SJSA1 (cell line): ENCODE data around the gene SLC38A1. TPM values are rescaled to one million over a fixed set of nuclear protein-coding genes. Genes with fewer than 3 reads are reported as not detected.
"Not testable (repeated sequence)": the region's sequence is repeated elsewhere in the genome, so short reads cannot be mapped to it uniquely, and the experiment has no call there.

ENCODE experiments used
- DNase-seq, 2 experiments: peaks; one replicate each; pipeline ENCODE4 v3.0.0-alpha.2; 2015 to 2020; ENCODE audit warnings: low spot score in 2 of 2, low read depth in 1 of 2
- H3K27ac ChIP-seq: fragments of 250-450 bp; sonication (Bioruptor Pico); 2 replicates; pipeline ENCODE4 v1.5.1; 2020; ENCODE audit warnings: mild to moderate bottlenecking, moderate library complexity
- H3K27me3 ChIP-seq: fragments of 250-450 bp; sonication (Bioruptor Pico); replicated peaks from 2 replicates; pipeline ENCODE4 v1.5.1; 2020; ENCODE audit warnings: mild to moderate bottlenecking, moderate library complexity
- H3K36me3 ChIP-seq: fragments of 250-450 bp; sonication (Bioruptor Pico); 2 replicates; pipeline ENCODE4 v1.5.1; 2020; ENCODE audit warnings: mild to moderate bottlenecking
- H3K4me1 ChIP-seq: fragments of 250-450 bp; sonication (Bioruptor Pico); replicated peaks from 2 replicates; pipeline ENCODE4 v1.6.1; 2021; ENCODE audit warnings: mild to moderate bottlenecking
- H3K4me3 ChIP-seq: fragments of 250-450 bp; sonication (Bioruptor Pico); 2 replicates; pipeline ENCODE4 v1.5.1; 2020; ENCODE audit warnings: mild to moderate bottlenecking
- H3K9me3 ChIP-seq: fragments of 250-450 bp; sonication (Bioruptor Pico); replicated peaks from 2 replicates; pipeline ENCODE4 v1.5.1; 2020; ENCODE audit warnings: mild to moderate bottlenecking
- total RNA-seq: library from RNA; depleted of rRNA; stranded (reverse); fragments of >200 nt; shearing (Covaris generic); gene quantifications from 2 replicates; pipeline ENCODE4 v1.2.3, GENCODE V29; 2014

SLC38A1 gene
- total RNA-seq, 1 experiment from 2014 or later, result 15.6 TPM

DNA sequence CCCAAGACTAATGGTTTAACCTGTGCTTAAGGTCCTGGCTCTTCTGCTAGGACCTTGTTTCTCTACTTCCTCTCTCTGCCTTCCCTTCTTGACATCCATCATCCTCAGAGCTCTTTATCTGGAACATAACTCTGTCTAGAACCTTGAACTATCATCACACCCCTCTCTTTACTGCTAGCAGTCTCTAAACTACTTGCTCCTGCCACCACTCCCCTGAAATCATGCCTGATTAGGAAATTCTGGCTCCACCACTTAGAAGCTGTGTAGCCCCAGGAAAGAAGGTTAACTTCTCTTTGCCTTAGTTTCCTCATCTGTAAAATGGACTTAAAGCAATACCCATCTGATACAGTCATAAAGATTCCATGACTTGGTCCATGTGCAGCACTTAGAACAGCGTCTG lies 9.1 kb downstream of the SLC38A1 start:
- no peaks in the 10 kb centered on the region for H3K36me3 ChIP-seq
- H3K4me3 ChIP-seq, result no peak overlapping the region
- no peak for DNase-seq
- H3K27me3 ChIP-seq, result no peaks in the 10 kb centered on the region
- no peaks in the 10 kb centered on the region for H3K9me3 ChIP-seq
- no peak overlapping the region for H3K27ac ChIP-seq
- peaks cover 24% of the 10 kb centered on the region for H3K4me1 ChIP-seq

DNA sequence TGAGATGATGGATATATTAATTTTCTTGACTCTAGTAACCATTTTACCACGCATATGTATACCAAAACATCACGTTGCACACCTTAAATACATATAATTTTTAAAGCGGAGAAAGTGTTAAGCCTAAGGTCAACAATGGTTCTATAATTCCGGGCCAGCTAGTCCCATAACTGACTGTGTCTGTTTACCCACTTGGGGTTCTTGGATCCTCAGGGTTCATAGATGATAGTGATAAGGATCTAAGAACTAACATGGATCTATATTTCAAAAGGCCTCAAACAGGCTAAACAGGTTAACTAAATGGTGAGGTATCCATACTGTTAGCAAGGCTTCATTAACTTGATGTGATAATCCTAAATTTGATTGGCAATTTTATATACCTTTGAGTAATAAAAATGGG lies 9.8 kb downstream of the SLC38A1 start:
- Histone ChIP-seq H3K36me3 (no peaks in the 10 kb centered on the region), H3K4me3 (no peak overlapping the region), H3K9me3 (no peaks in the 10 kb centered on the region), H3K27me3 (no peaks in the 10 kb centered on the region), H3K27ac (no peak overlapping the region), H3K4me1 (peaks cover 24% of the 10 kb centered on the region)
- no peak for DNase-seq

DNA sequence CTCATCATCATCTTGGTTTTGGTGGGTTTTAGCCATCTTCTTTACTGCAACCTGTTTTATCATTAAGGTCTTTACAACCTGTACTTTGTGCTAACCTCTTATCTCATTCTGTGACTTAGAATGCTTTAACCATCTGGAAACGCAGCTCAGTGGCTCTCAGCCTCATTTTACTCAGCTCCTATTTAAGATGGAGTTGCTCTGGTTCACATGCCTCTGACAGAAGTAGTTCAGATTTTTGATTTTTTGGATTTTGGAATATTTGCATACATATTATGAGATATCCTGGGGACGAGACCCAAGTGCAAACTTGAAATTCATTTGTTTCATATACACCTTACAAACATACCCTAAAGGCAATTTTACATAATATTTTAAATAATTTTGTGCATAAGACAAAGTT lies 10.7 kb downstream of the SLC38A1 start:
- Histone ChIP-seq H3K4me1 (peaks cover 24% of the 10 kb centered on the region), H3K27me3 (no peaks in the 10 kb centered on the region), H3K9me3 (no peaks in the 10 kb centered on the region), H3K4me3 (no peak overlapping the region), H3K36me3 (no peaks in the 10 kb centered on the region), H3K27ac (no peak overlapping the region)
- no peak for DNase-seq

DNA sequence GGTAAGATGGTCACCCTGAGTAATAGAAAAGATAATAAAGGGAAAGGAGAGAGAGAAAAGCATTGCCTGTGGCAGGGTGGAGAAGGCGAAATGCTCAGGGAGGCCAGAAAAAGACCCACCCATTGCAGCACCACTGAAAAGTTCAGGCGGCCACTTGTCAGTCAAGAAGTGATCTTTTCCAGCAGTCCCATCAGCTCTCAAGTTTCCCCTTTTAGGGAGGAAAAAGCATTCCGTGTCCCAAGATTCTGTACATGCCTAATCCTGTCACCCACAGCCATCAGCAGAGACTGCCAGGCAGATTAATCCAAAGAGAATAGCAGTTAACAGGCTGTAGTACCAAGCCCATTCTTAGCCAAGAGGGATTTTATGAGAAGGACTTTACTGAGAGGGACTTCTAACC lies 11.9 kb downstream of the SLC38A1 start:
- no peak overlapping the region for H3K4me3 ChIP-seq
- no peak for DNase-seq
- H3K27ac ChIP-seq, result no peak overlapping the region
- no peaks in the 10 kb centered on the region for H3K9me3 ChIP-seq
- H3K36me3 ChIP-seq, result no peaks in the 10 kb centered on the region
- no peaks in the 10 kb centered on the region for H3K27me3 ChIP-seq
- peaks cover 23% of the 10 kb centered on the region for H3K4me1 ChIP-seq

DNA sequence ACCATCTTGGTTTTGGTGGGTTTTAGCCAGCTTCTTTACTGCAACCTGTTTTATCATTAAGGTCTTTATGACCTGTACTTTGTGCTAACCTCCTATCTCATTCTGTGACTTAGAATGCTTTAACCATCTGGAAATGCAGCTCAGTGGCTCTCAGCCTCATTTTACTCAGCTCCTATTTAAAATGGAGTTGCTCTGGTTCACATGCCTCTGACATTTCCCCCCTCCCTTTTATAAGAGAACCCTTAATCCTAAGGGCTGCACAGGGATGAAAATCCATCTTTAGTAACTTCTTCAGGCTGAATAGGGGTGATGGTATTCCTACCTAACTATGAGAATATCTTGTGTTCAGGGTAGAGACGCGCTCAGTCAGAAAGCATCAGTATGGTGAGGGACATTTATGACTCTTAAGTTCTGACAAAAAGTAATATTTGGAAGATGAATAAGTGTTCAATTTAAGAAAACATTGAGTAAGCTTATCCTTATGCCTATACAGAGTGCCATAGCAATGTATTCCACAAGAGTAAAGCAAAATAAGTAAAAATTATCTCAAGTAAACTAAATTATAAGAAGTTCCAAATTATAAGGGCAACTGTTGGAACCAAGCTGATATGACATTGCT lies 15.2 kb downstream of the SLC38A1 start:
- DNase-seq, result no peak
- Histone ChIP-seq H3K36me3 (no peaks in the 10 kb centered on the region), H3K9me3 (no peaks in the 10 kb centered on the region), H3K4me3 (no peak overlapping the region), H3K27me3 (no peaks in the 10 kb centered on the region), H3K27ac (no peak overlapping the region), H3K4me1 (no peaks in the 10 kb centered on the region)

DNA sequence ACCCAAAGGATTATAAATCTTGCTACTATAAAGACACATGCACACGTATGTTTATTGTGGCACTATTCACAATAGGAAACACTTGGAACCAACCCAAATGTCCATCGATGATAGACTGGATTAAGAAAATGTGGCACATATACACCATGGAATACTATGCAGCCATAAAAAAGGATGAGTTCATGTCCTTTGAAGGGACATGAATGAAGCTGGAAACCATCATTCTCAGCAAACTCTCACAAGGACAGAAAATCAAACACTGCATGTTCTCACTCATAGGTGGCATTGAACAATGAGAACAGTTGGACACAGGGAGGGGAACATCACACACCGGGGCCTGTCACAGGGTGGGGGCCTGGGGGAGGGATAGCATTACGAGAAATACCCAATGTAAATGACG lies 16.8 kb downstream of the SLC38A1 start:
- not testable (repeated sequence) for H3K4me3 ChIP-seq, H3K36me3 ChIP-seq, H3K27me3 ChIP-seq, DNase-seq, H3K4me1 ChIP-seq, H3K9me3 ChIP-seq, H3K27ac ChIP-seq

DNA sequence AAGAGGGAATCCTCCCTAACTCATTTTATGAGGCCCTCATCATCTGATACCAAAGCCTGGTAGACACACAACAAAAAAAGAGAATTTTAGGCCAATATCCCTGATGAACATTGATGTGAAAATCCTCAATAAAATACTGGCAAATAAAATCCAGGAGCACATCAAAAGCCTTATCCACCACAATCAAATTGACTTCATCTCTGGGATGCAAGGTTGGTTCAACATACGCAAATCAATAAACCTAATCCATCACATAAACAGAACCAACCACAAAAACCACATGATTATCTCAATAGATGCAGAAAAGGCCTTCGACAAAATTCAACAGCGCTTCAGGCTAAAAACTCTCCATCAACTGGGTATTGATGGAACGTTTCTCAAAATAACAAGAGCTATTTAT lies 18.9 kb downstream of the SLC38A1 start:
- not testable (repeated sequence) for DNase-seq, H3K36me3 ChIP-seq, H3K4me1 ChIP-seq, H3K9me3 ChIP-seq, H3K27ac ChIP-seq, H3K27me3 ChIP-seq, H3K4me3 ChIP-seq

DNA sequence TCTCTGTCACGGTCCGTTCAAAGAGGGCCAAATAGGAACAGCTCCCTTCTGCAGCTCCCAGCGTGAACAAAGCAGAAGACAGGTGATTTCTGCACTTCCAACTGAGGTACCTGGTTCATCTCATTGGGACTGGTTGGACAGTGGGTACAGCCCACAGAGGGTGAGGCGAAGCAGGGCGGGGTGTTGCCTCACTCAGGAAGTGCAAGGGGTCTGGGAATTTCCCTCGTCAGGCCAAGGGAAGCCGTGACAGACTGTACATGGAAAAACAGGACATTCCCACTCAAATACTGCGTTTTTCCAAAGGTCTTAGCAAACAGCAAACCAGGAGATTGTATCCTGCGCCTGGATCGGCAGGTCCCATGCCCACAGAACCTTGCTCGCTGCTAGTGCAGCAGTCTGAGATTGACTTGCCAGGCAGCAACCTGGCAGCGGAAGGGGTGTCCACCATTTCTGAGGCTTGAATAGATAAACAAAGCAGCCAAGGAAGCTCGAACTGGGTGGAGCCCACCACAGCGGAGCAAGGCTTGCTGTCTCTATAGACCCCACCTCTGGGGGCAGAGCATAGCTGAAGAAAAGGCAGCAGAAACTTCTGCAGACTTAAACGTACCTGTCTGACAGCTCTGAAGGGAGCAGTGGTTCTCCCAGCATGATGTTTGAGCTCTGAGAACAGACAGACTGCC lies 22.7 kb downstream of the SLC38A1 start:
- DNase-seq, result no peak
- Histone ChIP-seq H3K4me1 (no peaks in the 10 kb centered on the region), H3K4me3 (no peak overlapping the region), H3K27me3 (no peaks in the 10 kb centered on the region), H3K27ac (no peak overlapping the region), H3K36me3 (0 out of 2 replicates have a peak, but pooled peaks cover 3% of the 10 kb centered on the region), H3K9me3 (no peaks in the 10 kb centered on the region)

DNA sequence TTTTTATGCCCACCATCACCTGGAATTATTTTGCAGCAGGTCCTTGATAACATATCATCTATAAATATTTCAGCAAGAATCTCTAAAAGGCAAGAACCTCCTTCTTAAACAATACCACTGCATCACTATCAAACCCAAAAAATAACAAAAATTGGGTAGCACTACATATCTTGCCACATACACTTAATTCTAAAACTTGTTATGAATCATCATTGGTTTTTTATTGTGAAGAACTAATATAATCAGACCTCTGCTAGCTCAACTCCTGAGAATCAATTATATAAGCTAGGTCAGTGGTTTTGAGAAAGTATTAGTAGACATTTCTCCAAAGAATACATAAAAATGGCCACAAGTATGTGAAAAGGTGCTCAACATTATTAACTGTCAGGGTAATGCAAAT lies 23.8 kb downstream of the SLC38A1 start:
- H3K4me1 ChIP-seq, result no peaks in the 10 kb centered on the region
- H3K27me3 ChIP-seq, result no peaks in the 10 kb centered on the region
- no peak for DNase-seq
- 0 out of 2 replicates have a peak, but pooled peaks cover 3% of the 10 kb centered on the region for H3K36me3 ChIP-seq
- no peak overlapping the region for H3K4me3 ChIP-seq
- no peaks in the 10 kb centered on the region for H3K9me3 ChIP-seq
- no peak overlapping the region for H3K27ac ChIP-seq

DNA sequence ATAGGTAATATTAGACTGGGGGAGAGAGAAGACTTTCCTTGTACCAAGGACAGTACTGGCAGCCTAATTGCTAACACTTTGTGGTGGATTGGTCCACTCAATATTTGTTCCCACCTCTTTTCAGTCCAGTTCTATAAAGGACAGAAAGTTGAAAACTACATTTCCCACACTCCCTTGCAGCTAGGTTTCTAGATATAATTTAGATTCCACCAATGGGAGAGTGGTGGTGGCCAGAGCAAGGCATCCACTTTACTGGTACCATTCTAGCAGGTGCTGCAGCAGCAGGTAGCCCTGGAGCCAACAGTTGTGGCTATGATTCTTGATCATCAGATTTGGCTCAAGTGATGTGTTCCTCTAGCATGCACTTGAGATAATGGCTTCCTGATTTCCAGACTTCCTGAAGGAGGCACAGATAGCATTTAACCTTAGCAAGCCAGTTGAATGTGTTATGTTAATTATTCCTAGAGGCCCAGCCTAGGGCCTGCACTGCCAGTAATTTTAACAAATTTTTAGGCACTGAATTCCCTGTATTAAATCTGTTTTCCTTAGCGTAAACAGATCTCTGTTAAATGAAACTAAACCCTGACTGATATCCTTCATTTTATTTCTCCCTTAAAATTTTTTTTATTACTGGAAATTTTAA lies 24.4 kb downstream of the SLC38A1 start:
- H3K9me3 ChIP-seq, result no peaks in the 10 kb centered on the region
- no peaks in the 10 kb centered on the region for H3K27me3 ChIP-seq
- H3K27ac ChIP-seq, result no peak overlapping the region
- H3K4me3 ChIP-seq, result no peak overlapping the region
- DNase-seq, result no peak
- no peaks in the 10 kb centered on the region for H3K4me1 ChIP-seq
- H3K36me3 ChIP-seq, result peaks cover 5% of the 10 kb centered on the region; the same call in 1 of the 2 replicates

DNA sequence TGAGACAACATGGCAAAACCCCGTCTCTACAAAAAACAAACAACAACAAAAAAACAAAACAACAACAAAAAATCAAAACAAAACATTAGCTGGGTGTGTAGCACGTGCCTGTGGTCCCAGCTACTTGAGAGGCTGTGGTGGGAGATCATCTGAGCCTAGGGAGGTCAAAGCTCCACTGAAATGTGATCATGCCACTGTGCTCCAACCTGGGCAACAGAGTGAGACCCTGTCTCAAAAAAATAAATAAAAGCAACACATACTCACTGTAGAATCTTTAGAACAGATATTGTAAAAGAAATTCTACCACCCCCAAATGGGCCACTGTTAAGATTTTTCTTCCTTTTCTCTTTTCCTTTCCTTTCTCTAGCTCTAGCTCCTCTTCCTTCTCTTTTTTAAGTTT lies 26.3 kb downstream of the SLC38A1 start:
- DNase-seq, result no peak

DNA sequence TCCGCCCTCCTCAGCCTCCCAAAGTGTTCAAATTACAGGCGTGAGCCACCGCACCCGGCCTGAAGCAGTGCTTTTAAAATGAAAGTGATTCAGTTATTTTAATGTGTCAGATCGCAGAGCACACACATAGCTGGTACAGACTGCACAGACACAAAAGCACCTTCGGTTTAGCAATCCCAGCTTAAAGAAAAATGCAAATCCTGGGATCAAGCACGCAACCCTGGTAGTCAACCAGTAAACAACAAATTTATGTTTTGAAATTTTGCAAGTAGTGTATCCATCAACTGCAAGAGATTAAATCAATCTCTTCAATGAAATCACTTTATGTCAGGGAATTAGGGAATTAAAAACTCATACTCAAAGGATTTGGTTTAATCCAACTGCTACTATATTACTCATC lies 28.4 kb downstream of the SLC38A1 start:
- Histone ChIP-seq H3K36me3 (peaks cover 11% of the 10 kb centered on the region), H3K9me3 (no peaks in the 10 kb centered on the region), H3K4me1 (no peaks in the 10 kb centered on the region), H3K27ac (no peak overlapping the region), H3K27me3 (no peaks in the 10 kb centered on the region), H3K4me3 (no peak overlapping the region)
- no peak for DNase-seq

More for the DNA sequence above, 26.3 kb downstream of the SLC38A1 start:
- H3K27ac ChIP-seq, result no peak overlapping the region
- peaks cover 6% of the 10 kb centered on the region; the same call in 1 of the 2 replicates for H3K36me3 ChIP-seq
- no peaks in the 10 kb centered on the region for H3K9me3 ChIP-seq
- no peaks in the 10 kb centered on the region for H3K27me3 ChIP-seq
- no peak overlapping the region for H3K4me3 ChIP-seq
- no peaks in the 10 kb centered on the region for H3K4me1 ChIP-seq

DNA sequence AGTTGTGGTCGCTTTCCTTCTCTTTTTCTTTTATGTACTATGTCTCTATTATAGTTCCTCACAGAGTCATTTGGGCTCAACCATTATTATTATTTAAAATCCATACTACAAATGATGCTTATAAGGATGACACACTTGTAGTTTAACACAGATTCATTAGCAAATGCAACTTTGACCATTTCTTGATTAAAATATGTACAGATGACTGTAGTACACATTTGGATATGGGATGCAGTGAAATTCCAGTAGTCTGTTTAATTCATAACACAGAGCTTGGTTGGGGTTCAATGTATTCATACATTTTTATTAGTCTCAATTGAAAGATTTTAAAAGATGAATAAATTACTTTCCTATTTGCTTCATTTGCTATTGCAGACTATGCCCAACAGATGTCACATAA lies 30.0 kb downstream of the SLC38A1 start:
- peaks cover 11% of the 10 kb centered on the region for H3K36me3 ChIP-seq

DNA sequence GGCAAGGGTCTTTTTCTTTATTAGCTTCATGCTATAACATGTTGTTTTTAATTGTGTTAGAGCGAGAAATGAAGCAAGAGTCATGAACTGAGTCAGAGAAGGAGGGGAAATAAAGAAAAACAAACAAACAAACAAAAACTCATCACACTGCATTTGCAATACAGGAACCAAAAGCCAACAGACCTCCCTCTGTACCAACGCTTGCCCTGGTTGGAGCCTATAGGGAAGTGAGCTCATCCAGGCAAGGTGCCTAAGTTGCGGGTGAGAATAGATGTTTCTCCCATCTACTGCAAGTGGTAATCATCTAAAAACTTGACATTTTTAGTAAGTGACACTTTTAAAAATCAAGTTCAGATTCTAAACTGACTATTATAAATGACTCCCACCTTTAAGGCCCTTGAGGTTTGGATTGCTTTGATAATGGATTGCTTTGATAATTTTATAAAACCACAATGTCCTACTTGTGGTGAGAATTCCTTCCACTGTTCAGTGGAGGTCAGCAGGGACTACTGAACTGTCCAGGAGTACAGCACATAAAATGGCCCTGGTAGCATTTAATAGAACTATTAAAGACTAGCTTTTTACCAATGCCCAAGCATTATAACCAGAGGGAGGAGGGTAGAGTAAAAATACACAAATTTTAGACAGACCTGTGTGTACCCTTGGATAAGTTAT lies 31.3 kb downstream of the SLC38A1 start:
- H3K27me3 ChIP-seq, result no peaks in the 10 kb centered on the region
- H3K36me3 ChIP-seq, result peaks cover 11% of the 10 kb centered on the region
- H3K9me3 ChIP-seq, result no peaks in the 10 kb centered on the region
- H3K4me1 ChIP-seq, result no peaks in the 10 kb centered on the region
- H3K4me3 ChIP-seq, result no peak overlapping the region
- no peak for DNase-seq
- no peak overlapping the region for H3K27ac ChIP-seq

More for the DNA sequence above, 30.0 kb downstream of the SLC38A1 start:
- H3K27ac ChIP-seq, result no peak overlapping the region
- H3K4me1 ChIP-seq, result no peaks in the 10 kb centered on the region
- DNase-seq, result no peak
- H3K4me3 ChIP-seq, result no peak overlapping the region
- H3K9me3 ChIP-seq, result no peaks in the 10 kb centered on the region
- no peaks in the 10 kb centered on the region for H3K27me3 ChIP-seq
